ENCODE measurements around the gene KAZN.

DNA sequence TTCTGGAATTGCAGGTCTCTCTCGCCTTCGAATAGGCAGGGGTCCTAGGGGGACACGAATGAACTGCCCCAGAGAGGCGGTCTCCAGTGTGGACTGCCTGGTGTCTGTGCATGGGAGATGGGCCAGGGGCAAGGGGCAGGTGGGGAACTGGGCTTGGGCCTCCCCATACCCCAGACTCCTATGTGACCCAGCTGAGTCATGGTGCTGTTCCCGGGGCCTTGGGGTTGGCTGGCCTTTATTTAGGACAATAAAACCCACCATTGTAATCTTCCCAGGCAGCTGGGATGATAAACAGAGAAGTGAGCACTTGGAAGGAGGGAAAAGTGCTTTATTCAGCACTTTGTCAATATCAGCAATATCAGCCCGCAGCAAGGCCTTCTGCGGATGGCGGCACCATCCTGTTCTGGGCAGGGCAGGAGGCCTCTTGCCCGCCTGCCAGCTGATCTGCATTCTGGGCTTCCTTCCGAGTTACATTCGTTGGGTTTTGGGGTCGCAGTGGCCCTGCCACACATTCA is 346.0 kb downstream of the KAZN start:
- TF ChIP-seq EZH2 (optimal IDR thresholded peaks at IDR 0.05; ENCODE audit: low read depth, low read length) (no peak), EZH2phosphoT487 (IDR thresholded peaks at IDR 0.05; ENCODE audit: low read length) (no peak)
- TF ChIP-seq, protein P1, sequence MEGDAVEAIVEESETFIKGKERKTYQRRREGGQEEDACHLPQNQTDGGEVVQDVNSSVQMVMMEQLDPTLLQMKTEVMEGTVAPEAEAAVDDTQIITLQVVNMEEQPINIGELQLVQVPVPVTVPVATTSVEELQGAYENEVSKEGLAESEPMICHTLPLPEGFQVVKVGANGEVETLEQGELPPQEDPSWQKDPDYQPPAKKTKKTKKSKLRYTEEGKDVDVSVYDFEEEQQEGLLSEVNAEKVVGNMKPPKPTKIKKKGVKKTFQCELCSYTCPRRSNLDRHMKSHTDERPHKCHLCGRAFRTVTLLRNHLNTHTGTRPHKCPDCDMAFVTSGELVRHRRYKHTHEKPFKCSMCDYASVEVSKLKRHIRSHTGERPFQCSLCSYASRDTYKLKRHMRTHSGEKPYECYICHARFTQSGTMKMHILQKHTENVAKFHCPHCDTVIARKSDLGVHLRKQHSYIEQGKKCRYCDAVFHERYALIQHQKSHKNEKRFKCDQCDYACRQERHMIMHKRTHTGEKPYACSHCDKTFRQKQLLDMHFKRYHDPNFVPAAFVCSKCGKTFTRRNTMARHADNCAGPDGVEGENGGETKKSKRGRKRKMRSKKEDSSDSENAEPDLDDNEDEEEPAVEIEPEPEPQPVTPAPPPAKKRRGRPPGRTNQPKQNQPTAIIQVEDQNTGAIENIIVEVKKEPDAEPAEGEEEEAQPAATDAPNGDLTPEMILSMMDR (IDR thresholded peaks at IDR 0.05; ENCODE audit: low read length), result no peak

All from MM.1S (cell line).